Measurements from ENCODE around the gene CELSR1.

The CELSR1 gene

GRCh38 chr22:46419754-46420571 is 117.5 kb downstream of the CELSR1 start:
- Histone ChIP-seq H3K27ac (ENCODE audit: low read depth, low read length) (no peak overlapping the region), H3K27me3 (ENCODE audit: control insufficient read depth, low read length) (no peaks in the 10 kb centered on the region), H3K4me2 (ENCODE audit: low read length) (no peak overlapping the region), H3K79me2 (ENCODE audit: control insufficient read depth, low read length) (no peaks in the 10 kb centered on the region), H4K20me1 (ENCODE audit: control insufficient read depth, insufficient read depth, low read depth, low read length) (no peaks in the 10 kb centered on the region), H3K9me2 (replicated peaks; ENCODE audit: control insufficient read depth, low read length) (no peaks in the 10 kb centered on the region), H3K4me1 (ENCODE audit: control insufficient read depth, low read length) (no peaks in the 10 kb centered on the region), H3K4me3 (ENCODE audit: low read length) (no peak overlapping the region), H3F3A (ENCODE audit: control insufficient read depth, insufficient read depth) (no peaks in the 10 kb centered on the region), H3K36me3 (ENCODE audit: control insufficient read depth, low read length) (no peaks in the 10 kb centered on the region), H3K9me3 (ENCODE audit: control insufficient read depth, insufficient read depth, low read length) (no peaks in the 10 kb centered on the region)
- TF ChIP-seq CTCF (IDR thresholded peaks at IDR 0.05; ENCODE audit: low read depth, low read length, poor library complexity, severe bottlenecking) (no peak), EZH2phosphoT487 (IDR thresholded peaks at IDR 0.05; ENCODE audit: borderline replicate concordance, low read length) (no peak)

GRCh38 chr22:46418827-46419226 is 118.6 kb downstream of the CELSR1 start:
- H3K9me3 ChIP-seq (ENCODE audit: control insufficient read depth, insufficient read depth, low read length): no peaks in the 10 kb centered on the region
- no peak overlapping the region for H3K4me3 ChIP-seq (ENCODE audit: low read length)
- no peak for TF ChIP-seq CTCF (IDR thresholded peaks at IDR 0.05; ENCODE audit: low read depth, low read length, poor library complexity, severe bottlenecking)
- no peak for TF ChIP-seq EZH2phosphoT487 (IDR thresholded peaks at IDR 0.05; ENCODE audit: borderline replicate concordance, low read length)
- no peaks in the 10 kb centered on the region for H3K27me3 ChIP-seq (ENCODE audit: control insufficient read depth, low read length)
- H3F3A ChIP-seq (ENCODE audit: control insufficient read depth, insufficient read depth): no peaks in the 10 kb centered on the region
- H3K4me1 ChIP-seq (ENCODE audit: control insufficient read depth, low read length): no peaks in the 10 kb centered on the region
- no peak overlapping the region for H3K27ac ChIP-seq (ENCODE audit: low read depth, low read length)
- H3K36me3 ChIP-seq (ENCODE audit: control insufficient read depth, low read length): no peaks in the 10 kb centered on the region
- H4K20me1 ChIP-seq (ENCODE audit: control insufficient read depth, insufficient read depth, low read depth, low read length): no peaks in the 10 kb centered on the region
- H3K79me2 ChIP-seq (ENCODE audit: control insufficient read depth, low read length): no peaks in the 10 kb centered on the region
- H3K9me2 ChIP-seq (replicated peaks; ENCODE audit: control insufficient read depth, low read length): no peaks in the 10 kb centered on the region
- no peak overlapping the region for H3K4me2 ChIP-seq (ENCODE audit: low read length)

DNA sequence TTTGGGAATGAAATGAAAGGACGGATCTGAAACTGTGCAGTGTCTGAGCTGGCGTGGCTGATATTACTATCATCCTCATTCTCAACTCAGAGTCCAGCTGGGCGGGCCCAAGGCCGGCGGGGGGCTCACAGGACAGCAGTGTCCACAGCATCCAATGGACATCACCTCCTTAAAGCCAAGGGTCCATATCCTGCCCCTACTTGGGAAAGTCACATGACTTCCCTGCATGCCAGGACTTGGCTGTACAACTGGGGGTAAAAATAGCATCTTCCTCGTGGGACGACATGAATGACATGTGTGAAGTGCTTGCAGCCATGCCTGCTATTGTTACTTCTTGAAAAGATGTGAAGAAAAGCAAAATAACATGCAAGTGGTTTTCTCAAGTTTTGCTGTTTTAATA is 119.7 kb downstream of the CELSR1 start:
- no peaks in the 10 kb centered on the region for H3K27me3 ChIP-seq (ENCODE audit: control insufficient read depth, low read length)
- no peak for TF ChIP-seq EZH2phosphoT487 (IDR thresholded peaks at IDR 0.05; ENCODE audit: borderline replicate concordance, low read length)
- TF ChIP-seq CTCF (IDR thresholded peaks at IDR 0.05; ENCODE audit: low read depth, low read length, poor library complexity, severe bottlenecking): no peak
- no peaks in the 10 kb centered on the region for H3K4me1 ChIP-seq (ENCODE audit: control insufficient read depth, low read length)
- no peaks in the 10 kb centered on the region for H3K9me3 ChIP-seq (ENCODE audit: control insufficient read depth, insufficient read depth, low read length)
- H3K27ac ChIP-seq (ENCODE audit: low read depth, low read length): no peak overlapping the region
- no peaks in the 10 kb centered on the region for H3K79me2 ChIP-seq (ENCODE audit: control insufficient read depth, low read length)
- H3F3A ChIP-seq (ENCODE audit: control insufficient read depth, insufficient read depth): no peaks in the 10 kb centered on the region
- H3K4me3 ChIP-seq (ENCODE audit: low read length): no peak overlapping the region
- H3K4me2 ChIP-seq (ENCODE audit: low read length): no peak overlapping the region
- no peaks in the 10 kb centered on the region for H3K9me2 ChIP-seq (replicated peaks; ENCODE audit: control insufficient read depth, low read length)
- no peaks in the 10 kb centered on the region for H4K20me1 ChIP-seq (ENCODE audit: control insufficient read depth, insufficient read depth, low read depth, low read length)
- H3K36me3 ChIP-seq (ENCODE audit: control insufficient read depth, low read length): no peaks in the 10 kb centered on the region

Measured in DOHH2 (cell line).